LNCAP (cell line): Measurements from ENCODE around the gene ALDH5A1.

ENCODE experiments used
- CTCF ChIP-seq: fragments of 450-650 bp; IDR thresholded peaks from 2 replicates; pipeline ENCODE4 v1.5.1; 2017; ENCODE audit warnings: mild to moderate bottlenecking

The ALDH5A1 gene

GRCh38 chr6:24581084-24581669, 86.4 kb downstream of the ALDH5A1 start:
- peak; percentile 75 for TF ChIP-seq CTCF

- peak; percentile 78 for TF ChIP-seq CTCF
Measured at GRCh38 chr6:24583463-24584381, 89.0 kb downstream of the ALDH5A1 start.

GRCh38 chr6:24584382-24584720, 89.6 kb downstream of the ALDH5A1 start:
- no peak for TF ChIP-seq CTCF
